Naive thymus-derived CD4-positive, alpha-beta T cell (primary cell): Measurements from ENCODE around the gene FILIP1. TPM values are rescaled to one million over a fixed set of nuclear protein-coding genes. Genes with fewer than 3 reads are reported as not detected.

Experiments
- ATAC-seq: fragments of 150-1000 bp; cut with Tn5 transposase; 2 replicates; pipeline ENCODE4 v1.10.0; 2021; ENCODE audit warnings: mild to moderate bottlenecking, moderate library complexity
- CTCF ChIA-PET: fragments of 350-600 bp; sonication (Branson Sonifier 250); formaldehyde crosslinking; loops from one replicate; lab custom pipeline; 2021; ENCODE audit warnings: antibody characterized with exemption; lab: Charles Lee
- POLR2A ChIA-PET: fragments of 350-600 bp; sonication (Branson Sonifier 250); formaldehyde crosslinking; loops from one replicate; lab custom pipeline; 2021; ENCODE audit warnings: antibody characterized with exemption, inconsistent platforms; lab: Charles Lee
- DNase-seq, 9 donors: peaks; one replicate each; pipeline versions ENCODE4 v3.0.0 to v3.0.0-alpha.2; 2020 to 2022; ENCODE audit warnings: mixed read lengths in 1 of 9
- H3K27ac ChIP-seq: one replicate; pipeline ENCODE4 v1.7.0; 2013; ENCODE audit warnings: mild to moderate bottlenecking, low read depth, low read length, moderate library complexity
- H3K27me3 ChIP-seq, 2 donors: one replicate each; pipeline ENCODE4 v1.7.0; 2013; ENCODE audit warnings: low read length in 2 of 2, mild to moderate bottlenecking in 2 of 2, moderate library complexity in 2 of 2; ENCODE audit not compliant: control insufficient read depth in 2 of 2, insufficient read depth in 2 of 2
- H3K36me3 ChIP-seq, 3 experiments: 1 replicate in 2 of 3; 2 replicates in 1 of 3; pipeline ENCODE4 v1.7.0; 2013; ENCODE audit warnings: low read length in 3 of 3, mild to moderate bottlenecking in 3 of 3, moderate library complexity in 1 of 3; ENCODE audit not compliant: insufficient read depth in 3 of 3, control insufficient read depth in 2 of 3
- H3K4me1 ChIP-seq, 2 donors: one replicate each; pipeline ENCODE4 v1.7.0; 2013; ENCODE audit warnings: low read length in 2 of 2, mild to moderate bottlenecking in 2 of 2, moderate library complexity in 1 of 2; ENCODE audit not compliant: control insufficient read depth in 2 of 2, insufficient read depth in 2 of 2
- H3K4me3 ChIP-seq: 2 replicates; pipeline ENCODE4 v1.7.0; 2013; ENCODE audit warnings: mild to moderate bottlenecking, low read length
- H3K9me3 ChIP-seq, 3 experiments: 1 replicate in 2 of 3; 2 replicates in 1 of 3; pipeline ENCODE4 v1.7.0; 2013; ENCODE audit warnings: low read length in 3 of 3; ENCODE audit not compliant: control insufficient read depth in 2 of 3
- H3K27ac Mint-ChIP-seq, 9 donors: one replicate each; pipeline ENCODE4 v1.8.0; 2020 to 2022; ENCODE audit warnings: mixed read lengths in 9 of 9, mild to moderate bottlenecking in 8 of 9, moderate library complexity in 5 of 9, inconsistent platforms in 2 of 9
- H3K27me3 Mint-ChIP-seq, 5 donors: one replicate each; pipeline ENCODE4 v1.8.0; 2021 to 2022; ENCODE audit warnings: mixed read lengths in 5 of 5, mild to moderate bottlenecking in 1 of 5
- H3K36me3 Mint-ChIP-seq, 5 donors: one replicate each; pipeline ENCODE4 v1.8.0; 2020 to 2022; ENCODE audit warnings: mixed read lengths in 5 of 5, mild to moderate bottlenecking in 3 of 5, inconsistent platforms in 1 of 5
- H3K4me1 Mint-ChIP-seq, 7 donors: one replicate each; pipeline ENCODE4 v1.8.0; 2020 to 2022; ENCODE audit warnings: mixed read lengths in 7 of 7, mild to moderate bottlenecking in 3 of 7, inconsistent platforms in 1 of 7
- H3K4me3 Mint-ChIP-seq, 10 donors: one replicate each; pipeline ENCODE4 v1.8.0; 2020 to 2022; ENCODE audit warnings: mild to moderate bottlenecking in 10 of 10, mixed read lengths in 10 of 10, moderate library complexity in 6 of 10, inconsistent platforms in 2 of 10
- H3K9me3 Mint-ChIP-seq, 11 donors: one replicate each; pipeline ENCODE4 v1.8.0; 2020 to 2022; ENCODE audit warnings: mixed read lengths in 11 of 11, mild to moderate bottlenecking in 4 of 11, inconsistent platforms in 1 of 11, moderate library complexity in 1 of 11
- intact Hi-C, 2 donors: fragments of 100-400 bp; cut with micrococcal nuclease; formaldehyde crosslinking; loops; one replicate each; pipeline ENCODE4 v1.15.1; 2023
- polyA plus RNA-seq, 2 donors: library from polyadenylated mRNA; unstranded; fragments of 300-500 nt; fragmentation: Illumina TruSeq; gene quantifications; one replicate each; pipeline ENCODE4 v1.2.3, GENCODE V29; 2021
- total RNA-seq, 6 experiments: library from RNA in 5 of 6; stranded (reverse) in 5 of 6; gene quantifications; 1 replicate in 5 of 6; 2 replicates in 1 of 6; pipeline ENCODE4 v1.2.3 and lab custom pipeline; 2021 to 2026

Gene FILIP1
- under 1 TPM in 1 of 5 experiments, not detected in 4; 0.08 TPM for total RNA-seq
- under 1 TPM; 0.12 to 0.15 TPM for polyA plus RNA-seq
- total RNA-seq (lab: John Stamatoyannopoulos, UW), result not detected

GRCh38 chr6:75493400-75494064 lies at the start of gene FILIP1:
Gene FILIP1, minus strand, starts transcription at chr6:75493800. Its CDS starts 78,828 bp downstream, at chr6:75414972.
- Mint-ChIP-seq H3K9me3 (no peaks in the 10 kb centered on the region), H3K27ac (no peak within 1 kb of the TSS), H3K4me1 (peaks cover 0 to 14% (median 0%) of the 10 kb centered on the region in 7 donors), H3K36me3 (peaks cover 0 to 2% (median 0%) of the 10 kb centered on the region in 5 donors), H3K27me3 (peaks cover 42 to 73% (median 49%) of the 10 kb centered on the region in 5 donors), H3K4me3 (no peak within 1 kb of the TSS)
- Histone ChIP-seq H3K27ac (no peak within 1 kb of the TSS), H3K4me1 (peaks cover 0 to 12% of the 10 kb centered on the region in 2 donors), H3K36me3 (no peaks in the 10 kb centered on the region), H3K4me3 (no peak within 1 kb of the TSS), H3K9me3 (no peaks in the 10 kb centered on the region), H3K27me3 (peaks cover 0 to 4% of the 10 kb centered on the region in 2 donors)
- ATAC-seq (no peak), DNase-seq (no peak)
- CTCF ChIA-PET, result no interaction called here
- POLR2A ChIA-PET, result no interaction called here
- intact Hi-C loops, result no loop called here

- no peak for ATAC-seq
- peaks cover 5 to 35% (median 19%) of the 10 kb centered on the region in 5 donors for H3K27me3 Mint-ChIP-seq
Measured at GRCh38 chr6:75543311-75543710, 49.7 kb upstream of the FILIP1 start.

DNA sequence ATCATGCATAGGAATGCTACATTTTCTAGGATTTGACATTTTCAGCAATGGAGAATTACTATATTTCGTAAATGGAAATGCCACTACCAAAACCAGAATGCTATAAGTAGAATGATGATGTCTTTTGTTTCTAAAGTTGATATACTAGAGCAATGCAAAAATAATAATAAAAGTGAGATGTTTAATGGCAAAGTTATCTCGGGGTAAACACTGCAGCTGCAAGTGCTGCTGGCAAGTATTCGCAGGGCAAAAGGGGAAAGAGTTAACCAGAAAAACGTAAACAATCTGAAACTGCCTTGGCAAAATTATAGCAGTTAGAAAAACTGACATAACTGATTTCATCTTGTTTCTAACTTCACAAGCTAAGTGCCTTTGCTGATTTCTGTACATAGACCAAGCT lies 45.5 kb upstream of the FILIP1 start:
- no peaks in the 10 kb centered on the region for H3K4me1 Mint-ChIP-seq
- Histone ChIP-seq H3K36me3 (no peaks in the 10 kb centered on the region), H3K27me3 (no peaks in the 10 kb centered on the region), H3K4me1 (no peaks in the 10 kb centered on the region), H3K4me3 (no peak overlapping the region), H3K9me3 (no peaks in the 10 kb centered on the region), H3K27ac (no peak overlapping the region)
- peaks cover 0 to 4% (median 0%) of the 10 kb centered on the region in 11 donors for H3K9me3 Mint-ChIP-seq
- CTCF ChIA-PET, result no interaction called here
- ATAC-seq (no peak), DNase-seq (no peak)
- no peaks in the 10 kb centered on the region for H3K36me3 Mint-ChIP-seq
- H3K27me3 Mint-ChIP-seq, result peaks cover 18 to 33% (median 26%) of the 10 kb centered on the region in 5 donors
- intact Hi-C loops, result no loop called here
- no peak overlapping the region for H3K4me3 Mint-ChIP-seq
- POLR2A ChIA-PET, result interaction anchor here (0.7 kb wide), 1 partner anchor 225 kb away, joined by 3 read pairs; no protein-coding TSS in a partner anchor
- H3K27ac Mint-ChIP-seq, result no peak overlapping the region

More at GRCh38 chr6:75543311-75543710, 49.7 kb upstream of the FILIP1 start:
- CTCF ChIA-PET, result no interaction called here
- H3K4me1 ChIP-seq, result no peaks in the 10 kb centered on the region
- H3K27me3 ChIP-seq, result no peaks in the 10 kb centered on the region
- intact Hi-C loops, result no loop called here
- no peak overlapping the region for H3K4me3 Mint-ChIP-seq
- H3K27ac ChIP-seq, result no peak overlapping the region
- H3K4me1 Mint-ChIP-seq, result no peaks in the 10 kb centered on the region
- no peaks in the 10 kb centered on the region for H3K9me3 ChIP-seq
- H3K9me3 Mint-ChIP-seq, result peaks cover 0 to 3% (median 0%) of the 10 kb centered on the region in 11 donors
- no peaks in the 10 kb centered on the region for H3K36me3 Mint-ChIP-seq
- no peak overlapping the region for H3K27ac Mint-ChIP-seq
- no peak overlapping the region for H3K4me3 ChIP-seq
- H3K36me3 ChIP-seq, result no peaks in the 10 kb centered on the region
- no peak for DNase-seq
- POLR2A ChIA-PET, result no interaction called here

- ChIA-PET POLR2A (no interaction called here), CTCF (interaction anchor here (0.6 kb wide), 1 partner anchor 1853 kb away, joined by 3 read pairs; no protein-coding TSS in a partner anchor)
- H3K4me3 ChIP-seq, result no peak overlapping the region
- no peak overlapping the region for H3K27ac ChIP-seq
- no peaks in the 10 kb centered on the region for H3K36me3 ChIP-seq
- H3K36me3 Mint-ChIP-seq, result peaks cover 0 to 6% (median 0%) of the 10 kb centered on the region in 5 donors
- H3K4me1 Mint-ChIP-seq, result no peaks in the 10 kb centered on the region
- no peaks in the 10 kb centered on the region for H3K9me3 ChIP-seq
- peaks cover 25 to 51% (median 34%) of the 10 kb centered on the region in 5 donors for H3K27me3 Mint-ChIP-seq
- no peaks in the 10 kb centered on the region for H3K4me1 ChIP-seq
- peaks cover 0 to 13% (median 0%) of the 10 kb centered on the region in 11 donors for H3K9me3 Mint-ChIP-seq
- intact Hi-C loops, result no loop called here
- H3K4me3 Mint-ChIP-seq, result no peak overlapping the region
- peaks cover 0 to 3% of the 10 kb centered on the region in 2 donors for H3K27me3 ChIP-seq
- no peak for DNase-seq
- ATAC-seq, result no peak
- H3K27ac Mint-ChIP-seq, result no peak overlapping the region
Measured at GRCh38 chr6:75532521-75532920, 38.9 kb upstream of the FILIP1 start.

GRCh38 chr6:75531174-75531573 lies 37.6 kb upstream of the FILIP1 start:
- ChIA-PET CTCF (interaction anchor here (0.7 kb wide), 1 partner anchor 12 kb away, joined by 4 read pairs; no protein-coding TSS in a partner anchor), POLR2A (no interaction called here)
- H3K27ac ChIP-seq, result no peak overlapping the region
- intact Hi-C loops, result no loop called here
- H3K36me3 Mint-ChIP-seq, result peaks cover 0 to 6% (median 0%) of the 10 kb centered on the region in 5 donors
- H3K27me3 ChIP-seq, result peaks cover 0 to 3% of the 10 kb centered on the region in 2 donors
- H3K4me3 ChIP-seq, result no peak overlapping the region
- no peaks in the 10 kb centered on the region for H3K4me1 ChIP-seq
- no peak for ATAC-seq
- no peak overlapping the region for H3K27ac Mint-ChIP-seq
- peaks cover 0 to 13% (median 0%) of the 10 kb centered on the region in 11 donors for H3K9me3 Mint-ChIP-seq
- H3K4me3 Mint-ChIP-seq, result no peak overlapping the region
- H3K27me3 Mint-ChIP-seq, result peaks cover 31 to 50% (median 37%) of the 10 kb centered on the region in 5 donors
- DNase-seq, result no peak
- no peaks in the 10 kb centered on the region for H3K9me3 ChIP-seq
- H3K36me3 ChIP-seq, result no peaks in the 10 kb centered on the region
- no peaks in the 10 kb centered on the region for H3K4me1 Mint-ChIP-seq

DNA sequence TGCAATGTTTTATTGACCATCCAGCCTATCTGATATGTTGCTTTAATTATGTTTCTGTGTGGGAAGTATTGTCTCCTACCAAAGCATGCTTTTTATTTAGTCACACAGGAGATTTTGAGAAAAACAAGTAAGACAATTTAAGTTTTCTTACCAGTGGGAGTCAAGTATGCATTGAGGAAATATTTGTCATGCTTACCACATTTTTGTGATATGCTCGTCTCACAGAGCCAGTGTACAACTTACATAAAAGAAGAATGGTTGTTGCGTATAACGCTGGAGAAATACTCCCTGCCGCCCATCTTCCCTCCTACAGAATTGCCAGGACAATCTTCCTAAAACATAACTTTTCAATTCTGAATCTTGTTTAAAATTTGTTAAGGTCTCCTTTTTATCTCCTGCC lies 37.1 kb upstream of the FILIP1 start:
- Mint-ChIP-seq H3K9me3 (peaks cover 0 to 13% (median 0%) of the 10 kb centered on the region in 11 donors), H3K27me3 (peaks cover 31 to 50% (median 36%) of the 10 kb centered on the region in 5 donors), H3K36me3 (peaks cover 0 to 6% (median 0%) of the 10 kb centered on the region in 5 donors), H3K4me3 (no peak overlapping the region), H3K27ac (no peak overlapping the region), H3K4me1 (no peaks in the 10 kb centered on the region)
- intact Hi-C loops, result no loop called here
- DNase-seq, result no peak
- Histone ChIP-seq H3K27me3 (peaks cover 0 to 3% of the 10 kb centered on the region in 2 donors), H3K4me3 (no peak overlapping the region), H3K4me1 (no peaks in the 10 kb centered on the region), H3K36me3 (no peaks in the 10 kb centered on the region), H3K27ac (no peak overlapping the region), H3K9me3 (no peaks in the 10 kb centered on the region)
- POLR2A ChIA-PET, result no interaction called here
- ATAC-seq, result no peak
- CTCF ChIA-PET, result no interaction called here
